Stimulated activated CD8-positive, alpha-beta memory T cell treated with anti-CD3 and anti-CD28 coated beads, Interleukin-15, amount 100 ng/mL, for 24 hours (primary cell): ENCODE results near the gene UBL3.

ENCODE experiments used
- DNase-seq: peaks from one replicate; pipeline ENCODE4 v3.0.0-alpha.2; 2020; ENCODE audit warnings: low read depth

Gene UBL3

DNA sequence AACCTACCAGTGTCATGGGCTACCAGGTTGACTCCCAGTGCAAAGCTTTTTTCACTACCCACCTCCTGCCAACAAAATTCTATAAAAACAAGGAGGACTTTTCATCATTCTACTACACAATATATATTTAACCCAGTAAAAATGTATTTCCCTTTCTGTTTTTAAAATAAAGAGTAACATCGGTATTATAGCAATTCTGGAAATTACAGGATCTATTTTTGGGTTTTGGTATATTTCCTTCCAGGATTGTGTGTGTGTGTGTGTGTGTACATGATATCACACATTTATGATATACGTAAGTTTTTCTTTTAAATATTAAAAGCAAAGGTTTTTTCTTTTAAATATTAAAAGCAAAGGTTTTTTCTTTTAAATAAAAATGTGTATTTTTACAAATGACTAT is 6.0 kb upstream of the UBL3 start:
- DNase-seq, result no peak

DNA sequence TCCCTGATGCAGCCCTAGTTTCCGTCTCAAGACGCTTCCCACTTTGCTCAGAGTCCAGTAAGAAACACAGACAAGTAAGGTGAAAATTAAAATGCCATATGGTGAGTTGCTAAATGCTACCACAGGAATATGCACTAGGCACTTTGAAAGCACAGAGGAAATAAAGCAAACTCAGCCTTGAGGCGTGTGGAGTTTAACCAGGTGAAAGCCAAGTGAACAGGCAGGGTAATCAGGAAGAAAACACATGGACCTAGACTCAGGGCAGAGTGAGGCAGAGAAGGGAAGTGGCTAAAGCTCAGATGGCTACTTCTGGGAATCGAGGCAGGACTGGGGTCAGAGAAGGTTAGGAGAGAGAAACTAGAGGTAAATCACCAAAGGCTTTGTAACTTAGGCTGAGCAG is 5.4 kb upstream of the UBL3 start:
- no peak for DNase-seq

DNA sequence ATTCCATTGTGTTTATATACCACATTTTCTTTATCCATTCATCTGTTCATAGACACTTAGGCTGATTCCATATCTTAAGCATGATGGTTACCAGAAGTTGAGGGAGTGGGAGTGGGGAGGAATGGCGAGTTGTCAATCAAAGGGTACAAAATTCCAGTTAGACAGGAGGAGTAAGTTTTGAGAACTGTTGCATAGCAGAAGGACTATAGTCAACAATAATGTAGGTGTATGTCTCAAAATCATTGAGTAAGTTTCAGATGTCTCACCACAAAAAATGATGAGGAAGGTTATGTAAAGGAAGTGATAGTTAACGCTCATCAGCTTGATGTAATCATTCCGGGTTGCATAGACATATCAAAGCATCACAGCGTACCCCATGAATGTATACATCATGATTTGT is 4.6 kb upstream of the UBL3 start:
- no peak for DNase-seq

DNA sequence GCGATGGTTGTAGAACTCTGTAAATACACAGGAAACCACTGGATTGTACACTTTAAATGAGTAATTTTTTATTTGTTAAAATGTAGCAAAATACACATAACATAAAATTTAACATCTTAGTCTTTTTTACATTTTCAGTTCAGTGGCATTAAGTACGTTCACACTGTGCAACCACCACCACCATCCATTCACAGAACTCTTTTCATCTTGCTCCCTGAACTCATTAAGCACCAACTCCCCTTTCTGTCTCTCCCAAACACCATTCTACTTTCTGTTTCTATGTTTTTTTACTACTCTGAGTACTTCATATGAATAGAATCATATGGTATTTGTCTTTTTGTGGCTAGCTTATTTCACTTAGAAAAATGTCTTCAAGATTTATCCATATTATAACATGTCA is 2.7 kb upstream of the UBL3 start:
- DNase-seq, result no peak

DNA sequence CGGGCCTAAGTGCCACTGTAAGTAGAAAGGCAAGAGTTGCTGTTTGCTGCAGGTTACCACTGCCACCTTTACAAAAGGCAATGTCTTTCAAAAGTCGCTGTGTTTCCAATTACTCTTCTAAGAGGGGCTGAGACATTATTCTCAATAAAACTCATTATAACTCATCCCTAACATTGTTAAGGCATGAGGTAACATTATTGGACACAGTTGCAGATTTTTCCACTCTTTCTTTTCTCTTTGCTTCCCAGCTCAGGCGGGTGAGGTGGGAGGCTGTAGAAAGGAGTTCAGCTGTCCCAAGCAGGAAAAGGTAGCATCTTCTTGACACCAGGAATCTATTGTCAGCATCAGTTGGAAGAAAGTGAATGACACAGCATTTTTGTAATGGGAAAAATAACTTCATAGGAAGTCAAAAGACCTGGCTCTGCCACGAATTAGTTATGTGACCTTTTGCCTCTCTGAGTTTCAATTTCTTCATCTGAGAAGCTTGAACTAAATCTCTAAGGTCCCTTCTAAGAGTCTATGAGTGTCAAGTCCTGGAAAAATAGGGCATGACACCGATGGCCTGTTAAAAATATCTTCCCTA is 2.1 kb upstream of the UBL3 start:
- DNase-seq, result no peak

DNA sequence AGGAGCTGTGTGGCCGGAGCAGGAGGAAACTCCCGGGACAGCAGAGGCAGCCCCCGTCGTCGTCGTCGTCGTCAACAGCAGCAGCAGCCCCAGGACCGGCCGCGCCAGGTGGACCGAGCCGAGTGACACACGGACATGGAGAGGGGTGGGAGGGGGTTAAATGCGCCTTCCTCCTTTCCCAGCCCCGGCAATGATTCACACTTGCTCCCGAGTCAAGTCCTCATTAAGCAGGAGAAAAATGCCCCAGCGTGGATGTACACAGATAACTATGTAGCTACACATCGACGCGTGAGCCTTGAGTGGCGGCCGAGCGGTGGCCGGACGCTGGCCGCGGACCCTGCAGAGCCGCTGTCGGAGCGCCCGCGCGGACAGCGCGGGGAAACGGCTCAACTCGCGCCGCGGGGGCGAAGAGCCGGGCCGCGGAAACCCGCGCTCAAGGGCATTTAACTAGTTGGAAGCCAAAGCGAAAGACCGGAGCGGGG is 645 bp downstream of the UBL3 start:
- no peak for DNase-seq

DNA sequence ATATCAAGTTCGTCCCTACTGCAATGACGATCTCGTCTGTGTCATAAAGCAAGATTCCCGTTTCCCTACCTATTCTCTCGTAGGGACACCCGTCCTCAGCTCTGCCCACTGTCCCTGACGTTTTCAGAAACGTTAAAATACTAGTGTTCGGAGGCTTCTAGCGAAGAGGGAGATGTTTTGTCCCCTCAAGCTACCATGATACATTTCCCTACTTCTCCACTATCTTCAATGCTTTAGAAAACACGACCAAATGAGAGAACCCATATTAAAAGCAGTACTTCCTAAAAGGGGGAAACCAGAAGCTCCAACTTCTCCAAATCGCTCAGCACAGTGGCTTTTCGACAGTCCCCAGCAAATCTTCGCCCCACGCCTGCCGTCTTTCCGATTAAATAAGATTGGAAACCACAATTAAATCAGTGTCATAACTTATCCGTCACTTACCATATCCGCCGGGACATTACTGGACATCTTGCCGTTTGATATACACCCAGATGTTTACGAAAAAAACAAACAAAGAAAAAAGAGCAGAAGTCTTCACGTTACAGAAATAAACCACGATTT is 1.3 kb downstream of the UBL3 start:
- DNase-seq, result no peak

DNA sequence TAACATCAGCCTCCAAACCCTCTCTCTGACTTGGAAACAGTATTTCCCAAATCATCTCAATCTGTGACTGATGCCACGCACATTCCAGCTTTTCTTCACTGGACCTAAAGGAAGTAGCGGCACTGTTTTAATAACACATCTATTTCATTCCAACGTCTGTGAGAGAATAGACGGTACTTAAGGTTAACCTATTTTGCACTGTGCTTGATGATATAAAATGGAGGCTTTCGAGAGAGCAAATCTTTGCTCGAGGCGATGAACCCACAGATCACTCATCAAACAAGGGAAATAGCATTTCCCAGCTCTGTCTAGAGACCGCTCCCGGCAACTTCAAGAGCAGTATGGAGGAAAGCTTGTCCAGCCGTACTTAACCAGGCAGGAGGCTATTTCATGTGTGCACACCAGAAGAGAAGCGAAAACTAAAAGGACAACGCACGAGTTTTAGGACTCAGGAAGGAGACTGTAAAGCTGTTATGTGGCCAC is 2.9 kb downstream of the UBL3 start:
- no peak for DNase-seq

DNA sequence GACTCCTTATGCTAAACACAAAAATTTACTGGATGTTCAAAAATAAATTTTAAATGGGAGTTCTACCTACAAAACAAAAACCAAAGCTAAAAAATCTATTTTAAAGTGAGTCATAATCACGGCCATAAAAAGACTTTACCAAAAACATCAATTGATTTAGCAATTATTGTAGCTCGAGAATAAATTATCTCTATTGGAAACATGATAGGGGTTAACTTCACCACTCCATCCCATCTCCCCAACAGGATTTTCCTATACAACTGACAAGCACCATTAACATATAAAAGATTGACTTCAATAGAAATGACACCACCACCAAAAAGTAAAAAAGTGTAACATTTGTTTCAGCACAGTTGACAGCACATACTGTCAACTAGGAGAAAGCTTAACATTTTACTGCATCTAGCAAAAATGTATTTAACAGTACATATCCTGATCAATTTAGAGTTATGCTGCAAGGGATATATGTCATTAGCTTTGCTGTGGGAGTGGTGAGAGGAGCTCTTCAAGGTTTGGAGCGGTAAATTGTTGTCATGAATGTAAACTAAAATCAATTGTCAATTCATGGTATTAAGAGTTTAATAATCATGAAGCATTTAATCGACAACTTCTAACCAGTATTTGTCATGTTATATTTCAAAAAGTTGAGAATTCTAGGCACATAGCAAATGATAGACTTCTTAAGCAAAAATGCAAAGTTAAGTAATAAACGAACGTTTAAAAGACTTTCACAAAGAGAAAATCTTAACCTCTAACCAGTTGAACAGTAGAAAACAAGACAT is 3.8 kb downstream of the UBL3 start:
- DNase-seq, result no peak

DNA sequence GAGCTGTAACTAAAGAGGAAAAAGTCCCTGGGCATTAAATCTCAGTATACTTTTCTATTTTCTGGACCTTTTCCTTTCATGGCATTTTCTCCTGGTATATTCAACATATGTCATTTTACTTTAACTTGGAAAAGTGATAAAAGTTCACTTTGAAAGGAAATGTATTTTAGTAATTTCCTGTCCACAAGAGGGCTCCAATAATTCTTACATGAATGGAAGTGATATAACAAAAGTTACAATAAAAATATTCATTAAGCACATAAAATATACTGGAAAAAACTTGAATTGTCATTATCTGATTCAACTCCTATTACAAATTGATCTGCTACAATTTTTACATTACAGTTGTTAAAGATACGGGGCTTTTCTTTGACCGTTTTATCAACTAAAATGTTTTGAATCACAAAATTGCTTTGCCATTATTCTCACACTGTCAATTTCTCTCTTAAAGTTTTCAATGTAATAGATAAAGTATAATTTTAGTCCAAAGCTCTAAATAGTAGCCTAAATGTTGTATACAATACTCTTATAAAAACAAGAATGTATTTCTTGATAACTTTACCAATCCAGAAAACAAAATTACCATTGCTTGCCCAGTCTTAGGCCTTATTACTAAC is 4.9 kb downstream of the UBL3 start:
- no peak for DNase-seq

DNA sequence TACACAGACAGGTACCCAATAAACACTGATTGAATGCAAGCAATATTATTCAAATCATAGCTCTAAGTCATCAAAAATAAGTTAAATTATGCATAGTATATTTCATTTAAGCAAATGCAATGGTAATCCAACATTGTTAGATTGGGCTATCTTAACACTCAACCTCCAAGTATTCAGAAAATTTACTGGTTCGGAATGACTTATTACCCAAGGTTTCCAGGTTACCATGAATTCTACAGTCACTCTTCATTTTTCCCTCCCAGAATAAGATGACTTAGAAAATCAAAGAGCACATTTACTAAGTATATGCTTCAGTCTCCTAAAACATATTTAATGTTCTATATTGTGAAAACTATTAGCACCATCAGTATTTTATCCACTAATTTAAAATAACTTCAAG is 6.0 kb downstream of the UBL3 start:
- no peak for DNase-seq

DNA sequence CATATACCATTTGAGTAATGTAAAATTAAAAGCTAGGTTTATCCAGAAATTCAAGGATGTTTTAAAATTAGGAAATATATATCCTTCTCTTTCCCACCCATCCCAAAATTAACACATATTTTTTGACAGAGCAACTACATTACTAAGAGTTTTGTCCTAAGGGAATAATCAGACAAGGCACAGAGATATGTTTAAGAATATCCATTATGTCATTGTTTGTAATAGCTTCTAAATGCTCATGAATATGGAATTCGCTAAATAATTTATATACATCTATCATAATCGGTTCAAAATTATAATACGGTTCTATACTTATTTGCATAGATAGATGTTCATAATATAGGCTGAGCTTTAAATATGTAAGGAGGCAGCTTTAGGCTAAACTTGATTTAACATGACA is 9.8 kb downstream of the UBL3 start:
- no peak for DNase-seq

DNA sequence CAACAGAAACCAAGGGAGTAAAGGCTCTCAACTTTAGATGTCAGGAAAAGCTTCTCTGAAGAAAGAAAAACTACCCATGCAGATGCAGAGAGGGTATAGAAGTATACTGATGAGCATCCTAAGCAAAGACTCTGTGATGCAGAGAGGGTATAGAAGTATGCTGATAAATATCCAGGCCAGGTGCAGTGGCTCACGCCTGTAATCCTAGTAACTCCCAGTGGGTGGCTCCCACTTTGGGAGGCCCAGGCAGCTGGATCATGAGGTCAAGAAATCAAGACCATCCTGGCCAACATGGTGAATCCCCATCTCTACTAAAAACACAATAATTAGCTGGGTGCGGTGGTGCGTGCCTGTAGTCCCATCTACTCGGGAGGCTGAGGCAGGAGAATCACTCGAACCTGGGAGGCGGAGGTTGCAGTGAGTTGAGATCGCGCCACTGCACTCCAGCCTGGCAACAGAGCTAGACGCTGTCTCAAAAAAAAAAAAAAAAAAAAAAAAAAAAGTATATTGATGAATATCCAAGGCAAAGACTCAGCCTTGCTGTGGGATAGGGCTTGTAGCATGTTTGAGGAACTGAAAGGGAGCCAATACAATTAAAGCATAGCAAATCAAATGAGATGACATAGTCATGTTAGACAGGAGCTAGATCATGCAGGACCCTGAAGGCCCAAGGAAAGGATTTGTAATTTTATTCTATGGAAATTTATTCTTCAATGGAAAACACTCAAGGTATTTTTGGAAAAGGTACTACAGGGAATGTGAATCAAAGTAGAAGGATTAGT is 14.9 kb downstream of the UBL3 start:
- no peak for DNase-seq

DNA sequence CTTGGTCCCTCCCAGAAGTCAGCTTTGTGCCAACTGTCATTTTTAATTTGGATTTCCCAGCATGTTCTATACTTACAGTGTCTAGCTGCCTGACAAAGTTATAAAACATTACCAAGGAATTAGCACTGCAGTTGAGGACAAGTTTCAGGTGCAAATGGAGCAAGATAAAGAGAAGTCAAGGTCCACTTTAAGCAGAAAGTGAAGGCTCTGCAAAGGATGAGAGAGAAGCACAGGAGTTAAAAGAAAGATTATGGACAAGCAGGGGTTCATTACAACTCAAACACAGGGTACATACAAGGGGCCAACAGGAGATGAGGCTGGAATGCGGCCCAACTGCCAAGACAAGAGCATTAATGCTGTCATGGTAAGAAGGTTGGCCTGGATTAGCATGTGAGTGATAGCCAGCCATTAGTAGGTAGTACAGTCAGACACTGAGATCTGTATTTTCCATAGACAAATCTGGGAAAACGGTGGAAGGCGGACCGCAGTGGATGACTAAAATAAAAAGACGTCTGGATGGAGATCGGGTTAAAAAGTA is 17.6 kb downstream of the UBL3 start:
- no peak for DNase-seq

DNA sequence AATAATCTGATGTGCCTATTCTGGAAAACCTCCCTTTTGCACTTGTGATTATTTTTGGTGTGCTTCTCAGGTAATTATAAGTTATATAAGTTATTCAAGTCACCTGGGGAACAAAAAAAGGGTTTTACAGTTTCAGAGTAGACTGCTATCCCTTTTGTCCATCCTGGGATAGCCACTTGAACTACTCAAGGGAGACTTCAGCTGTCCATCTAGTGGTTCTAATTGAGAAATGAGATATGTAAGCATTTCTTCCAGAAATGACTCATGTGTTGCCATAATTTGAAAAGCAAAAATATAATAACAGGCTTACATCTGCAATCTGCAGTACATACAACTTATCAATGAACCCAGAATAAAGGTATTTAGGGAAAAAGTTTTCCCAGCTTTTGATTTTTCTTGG is 20.4 kb downstream of the UBL3 start:
- no peak for DNase-seq

DNA sequence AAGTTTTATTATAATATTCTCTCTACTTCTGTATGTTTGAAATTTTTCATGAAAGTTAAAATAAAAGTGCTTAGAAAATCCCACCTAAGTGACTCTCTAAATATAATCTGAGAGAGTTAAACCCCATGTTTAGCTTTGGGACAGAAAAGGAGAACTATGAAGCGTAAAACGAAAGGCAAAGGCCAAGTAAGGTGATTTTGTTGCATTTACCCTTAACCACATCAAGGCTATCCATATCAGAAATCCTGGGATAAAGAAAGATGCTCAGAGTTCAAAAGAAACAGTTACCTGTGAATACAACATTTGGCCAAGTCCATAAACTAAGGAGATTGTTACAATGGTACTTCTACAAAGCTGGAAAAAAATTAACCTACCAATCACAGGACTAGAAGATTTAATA is 31.3 kb downstream of the UBL3 start:
- DNase-seq, result no peak

DNA sequence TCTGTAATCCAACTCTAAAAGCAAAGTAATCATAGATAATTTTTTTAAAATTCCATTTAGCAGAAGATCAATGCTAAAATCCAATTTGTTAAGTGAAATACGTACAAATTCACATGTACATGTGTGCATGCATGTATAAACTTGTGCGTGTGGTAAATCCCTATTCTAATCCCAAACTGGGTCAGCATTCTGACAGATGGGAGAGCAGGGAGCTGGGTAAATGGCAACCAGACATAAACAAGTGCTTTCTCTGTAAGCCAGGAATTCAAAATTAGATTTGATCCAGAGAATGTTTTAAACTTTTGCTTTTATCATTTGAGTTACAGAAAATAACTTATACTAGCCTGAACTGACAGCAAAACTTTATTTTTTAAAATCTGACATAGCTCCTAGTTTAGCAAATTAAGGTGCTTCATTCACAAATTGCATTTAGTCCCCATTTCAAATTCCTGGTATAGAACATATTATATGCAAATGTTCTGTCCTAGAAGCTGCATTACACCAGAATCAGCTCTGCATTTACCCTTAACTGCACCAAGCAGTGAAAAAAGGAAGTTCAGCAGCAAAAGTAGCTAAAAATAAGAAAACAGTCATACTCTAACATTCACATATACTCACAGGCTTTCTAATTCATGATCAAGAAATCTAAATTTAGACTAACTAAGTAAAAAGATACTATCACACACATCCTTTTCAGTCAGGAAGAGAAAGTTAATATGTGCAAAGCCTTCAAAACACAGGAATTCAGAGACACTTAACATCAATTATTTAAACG is 32.6 kb downstream of the UBL3 start:
- no peak for DNase-seq

DNA sequence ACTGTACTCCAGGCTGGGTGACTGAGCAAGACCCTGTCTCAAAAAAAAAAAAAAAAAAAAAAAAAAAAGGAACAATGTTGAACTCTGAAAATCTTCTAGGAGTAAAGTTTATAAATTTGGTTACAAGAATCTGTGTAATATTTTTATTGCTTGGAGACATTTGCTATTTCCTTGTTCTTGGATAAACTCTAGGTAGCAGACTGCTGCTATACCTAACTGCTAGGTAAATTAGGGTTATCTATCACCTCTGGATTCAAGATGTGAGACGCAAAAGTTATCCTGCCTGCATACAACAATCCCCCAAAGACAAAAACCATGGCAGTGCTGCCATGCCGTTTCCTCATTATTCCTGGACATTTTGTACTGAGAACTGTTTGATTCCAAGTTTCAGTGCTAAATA is 33.7 kb downstream of the UBL3 start:
- DNase-seq, result no peak

DNA sequence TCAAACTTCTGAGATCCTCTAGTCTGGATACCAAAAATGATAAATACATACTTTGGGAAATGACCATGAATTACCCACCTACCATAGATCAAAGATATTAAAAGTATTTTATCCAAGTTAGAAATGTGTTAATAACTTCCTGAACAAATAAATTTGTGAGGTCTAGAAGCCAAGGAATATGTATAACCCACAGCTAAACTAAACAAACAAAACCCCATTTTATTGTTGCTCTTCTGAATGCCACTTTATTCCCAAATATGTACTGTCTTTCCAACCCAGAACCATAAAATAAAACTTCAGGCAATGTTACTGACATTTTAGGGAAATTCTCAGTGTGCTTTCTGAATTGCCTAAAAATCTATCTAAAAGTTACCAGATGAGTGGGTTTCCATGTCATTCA is 35.1 kb downstream of the UBL3 start:
- no peak for DNase-seq

DNA sequence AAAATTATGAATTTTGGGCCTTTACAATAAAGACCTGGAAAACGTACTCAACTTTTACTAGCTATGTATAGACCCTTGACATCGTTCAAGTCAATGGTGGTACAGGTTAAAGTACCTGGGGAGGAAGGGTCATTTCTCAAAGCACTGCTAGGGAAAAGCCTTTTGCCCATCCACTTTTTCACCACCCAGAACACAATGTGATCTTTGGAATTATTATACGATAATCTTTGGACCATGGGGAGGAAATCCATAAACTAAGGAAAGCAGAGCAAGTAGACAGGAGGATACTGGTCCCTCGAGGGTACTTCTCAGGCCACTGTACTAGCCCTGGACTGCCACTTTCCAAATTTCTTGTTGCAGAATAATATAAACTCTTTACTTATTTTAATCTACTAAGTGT is 39.5 kb downstream of the UBL3 start:
- no peak for DNase-seq

DNA sequence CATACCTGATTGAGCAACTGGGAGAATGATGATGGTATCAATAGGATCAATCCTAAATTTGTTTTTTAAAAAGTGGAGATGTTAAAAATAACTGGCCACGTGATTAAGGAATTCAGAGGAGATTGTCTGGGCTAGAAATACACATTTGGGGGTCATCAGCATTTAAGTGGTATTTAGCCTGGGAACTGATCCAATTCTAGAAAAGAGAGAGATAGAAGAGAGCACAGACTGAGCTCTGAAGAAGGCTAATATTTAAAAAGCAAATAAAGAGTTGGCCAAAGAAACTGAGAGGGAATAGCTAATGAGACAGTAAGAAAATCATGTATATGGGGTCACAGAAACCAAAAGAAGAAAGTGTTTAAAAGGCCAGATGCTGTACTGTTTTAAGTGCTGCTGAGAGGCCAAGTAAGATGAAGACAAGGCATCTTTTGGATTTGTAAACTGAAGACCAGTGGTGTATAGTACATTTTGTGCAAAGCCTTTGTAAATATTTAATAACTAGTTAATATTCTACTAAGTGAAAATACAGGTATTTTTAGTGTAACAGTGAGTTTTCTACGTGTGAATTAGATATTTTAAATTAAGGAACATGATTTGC is 40.2 kb downstream of the UBL3 start:
- no peak for DNase-seq
